Ectodermal cell (in vitro differentiated cells): ENCODE data around the gene UBA1.

ENCODE experiments used
- H3K27ac ChIP-seq: 2 replicates; pipeline ENCODE4 v1.7.0; 2013; ENCODE audit warnings: mild to moderate bottlenecking, low read depth, low read length; ENCODE audit not compliant: insufficient read depth, poor library complexity, severe bottlenecking
- H3K27me3 ChIP-seq: 2 replicates; pipeline ENCODE4 v1.7.0; 2013; ENCODE audit warnings: mild to moderate bottlenecking, low read length; ENCODE audit not compliant: insufficient read depth, control insufficient read depth, poor library complexity, severe bottlenecking
- H3K36me3 ChIP-seq: one replicate; pipeline ENCODE4 v1.7.0; 2013; ENCODE audit warnings: low read length; ENCODE audit not compliant: control insufficient read depth, insufficient read depth
- H3K4me1 ChIP-seq: one replicate; pipeline ENCODE4 v1.7.0; 2013; ENCODE audit warnings: low read length; ENCODE audit not compliant: control insufficient read depth, insufficient read depth
- H3K4me3 ChIP-seq: 2 replicates; pipeline ENCODE4 v1.7.0; 2013; ENCODE audit warnings: low read depth, low read length, control low read depth; ENCODE audit not compliant: insufficient read depth
- H3K9me3 ChIP-seq: 2 replicates; pipeline ENCODE4 v1.7.0; 2013; ENCODE audit warnings: mild to moderate bottlenecking, low read length, moderate library complexity; ENCODE audit not compliant: control insufficient read depth
- WGBS, 2 experiments: methylation state at CpG; one replicate each; pipeline ENCODE4 v1.1.7; 2013; ENCODE audit warnings: missing lambda C conversion rate in 2 of 2; 5-methylcytosine and 5-hydroxymethylcytosine counted together

UBA1 gene

DNA sequence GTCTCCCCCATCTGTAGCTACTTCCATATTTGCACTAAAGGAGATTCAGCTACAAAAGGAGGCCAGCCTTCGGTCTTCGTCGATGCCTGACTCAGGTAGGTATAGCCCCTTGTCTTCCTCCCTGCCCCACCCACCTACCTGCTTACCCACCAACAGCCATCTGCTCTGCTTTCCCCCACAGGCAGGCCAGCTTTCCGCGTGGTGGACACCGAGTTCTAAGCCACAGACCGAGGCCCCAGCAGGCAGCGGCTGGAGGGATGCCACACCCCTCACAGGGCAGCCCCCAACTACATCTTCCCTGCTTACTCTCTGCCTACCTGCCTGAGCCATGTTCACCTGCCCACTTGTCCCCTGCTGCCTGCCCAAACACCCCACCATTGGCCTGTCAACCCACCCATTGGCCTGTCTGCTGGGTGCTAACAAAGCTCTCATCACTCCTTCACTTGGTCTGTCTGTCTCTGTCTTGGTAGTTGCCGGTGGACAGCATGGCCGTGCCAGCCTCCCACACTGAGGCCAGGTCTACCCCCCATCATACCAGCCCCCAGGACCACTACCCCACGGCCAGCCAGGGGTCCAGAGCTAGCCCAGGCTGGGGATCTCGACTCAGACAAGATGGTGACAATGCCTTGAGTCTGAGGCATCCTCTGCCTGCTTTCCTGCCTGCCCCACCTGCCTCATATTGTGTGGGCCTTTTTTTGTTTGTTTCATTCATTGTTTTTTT lies 35.1 kb downstream of the UBA1 start:
- no peaks in the 10 kb centered on the region for H3K9me3 ChIP-seq
- peaks cover 22% of the 10 kb centered on the region for H3K36me3 ChIP-seq
- 91 to 92% methylated on average over 12 of the region's 12 CpGs for WGBS, 2 experiments

DNA sequence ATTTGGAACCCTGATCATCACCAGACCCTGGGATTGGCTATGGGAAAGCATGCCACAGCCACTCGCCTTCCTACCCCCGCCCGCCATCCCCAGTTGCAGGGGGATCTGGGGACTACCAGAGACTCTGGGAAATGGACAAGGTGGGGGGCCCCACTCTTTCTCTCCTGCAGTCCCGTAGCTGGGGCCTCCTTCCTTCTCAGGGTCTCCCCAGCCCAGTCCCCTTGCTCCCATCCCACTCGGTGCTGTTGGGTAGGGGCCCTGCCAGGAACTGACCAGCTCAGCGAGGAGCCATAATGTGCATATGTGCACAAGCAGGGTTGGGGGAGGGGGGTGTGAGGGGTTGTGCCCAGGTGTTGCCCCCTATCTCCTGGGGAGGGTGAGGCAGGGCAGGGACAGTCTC lies 35.8 kb downstream of the UBA1 start:
- Histone ChIP-seq H3K4me3 (no peak overlapping the region), H3K27ac (no peak overlapping the region), H3K27me3 (no peaks in the 10 kb centered on the region), H3K4me1 (peaks cover 5% of the 10 kb centered on the region), H3K9me3 (no peaks in the 10 kb centered on the region), H3K36me3 (peaks cover 17% of the 10 kb centered on the region)
- 95 to 97% methylated on average over 5 to 6 of the region's 6 CpGs for WGBS, 2 experiments

More for the DNA sequence above, 35.1 kb downstream of the UBA1 start:
- Histone ChIP-seq H3K4me3 (no peak overlapping the region), H3K27me3 (no peaks in the 10 kb centered on the region), H3K27ac (no peak overlapping the region), H3K4me1 (peaks cover 5% of the 10 kb centered on the region)

DNA sequence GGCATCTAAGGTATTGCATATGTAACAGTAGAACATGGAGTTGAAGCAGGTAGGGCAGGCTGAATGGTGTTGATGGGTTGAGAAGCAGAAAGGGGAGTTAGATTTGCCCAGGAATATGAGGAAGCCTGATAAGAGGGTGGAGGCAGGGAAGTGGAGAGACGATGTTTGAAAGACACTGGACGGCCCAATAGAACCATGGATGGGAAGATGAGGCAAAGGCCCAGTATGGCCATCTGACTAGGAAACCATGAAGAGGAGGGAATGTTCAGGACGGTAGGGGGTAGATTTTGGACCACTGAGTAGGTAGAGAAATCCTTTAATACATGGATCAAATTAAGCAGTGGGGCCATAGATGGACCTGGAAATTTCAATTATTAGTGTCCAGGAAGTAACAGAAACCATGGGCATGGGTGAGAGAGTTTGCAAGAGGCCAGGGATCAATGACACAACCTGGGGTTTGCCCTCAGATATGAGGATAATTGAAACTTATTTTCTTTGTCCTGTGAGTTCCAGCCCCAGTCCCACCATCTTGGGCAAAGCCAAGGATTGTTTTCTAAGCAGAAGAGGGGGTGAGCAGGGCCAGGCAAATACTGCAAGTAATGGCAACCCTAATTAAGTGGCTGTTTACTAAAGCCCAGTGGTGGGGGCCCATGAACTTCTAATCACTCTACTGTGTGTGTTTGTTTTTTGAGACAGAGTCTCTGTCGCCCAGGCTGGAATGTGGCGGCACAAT lies 36.7 kb downstream of the UBA1 start:
- H3K27me3 ChIP-seq = no peaks in the 10 kb centered on the region
- 85 to 96% methylated on average over 5 of the region's 5 CpGs for WGBS, 2 experiments
- H3K27ac ChIP-seq = no peak overlapping the region
- no peak overlapping the region for H3K4me3 ChIP-seq
- peaks cover 5% of the 10 kb centered on the region for H3K4me1 ChIP-seq
- peaks cover 17% of the 10 kb centered on the region for H3K36me3 ChIP-seq
- H3K9me3 ChIP-seq = no peaks in the 10 kb centered on the region

DNA sequence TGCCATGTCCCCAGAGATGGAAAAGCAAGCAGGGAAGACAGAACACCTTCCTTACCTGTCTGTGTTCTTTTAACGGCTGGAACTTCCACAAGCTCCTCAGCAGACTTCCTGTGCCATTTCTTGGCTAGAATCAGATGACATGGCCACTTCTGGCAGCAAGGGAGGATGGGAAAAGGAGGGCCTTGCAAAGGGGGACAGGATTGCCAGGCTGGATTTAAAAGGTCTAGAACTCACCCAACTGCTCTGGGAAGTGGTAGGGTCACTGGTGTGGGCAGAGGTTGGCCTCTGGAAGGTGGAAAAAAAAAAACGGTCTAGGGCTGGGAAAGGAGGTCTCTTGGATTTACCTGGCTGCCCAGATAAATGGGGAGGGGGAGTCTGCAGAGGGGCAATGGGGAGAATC lies 37.5 kb downstream of the UBA1 start:
- Histone ChIP-seq H3K36me3 (peaks cover 9% of the 10 kb centered on the region), H3K4me3 (no peak overlapping the region), H3K27ac (no peak overlapping the region), H3K4me1 (peaks cover 5% of the 10 kb centered on the region), H3K27me3 (no peaks in the 10 kb centered on the region), H3K9me3 (no peaks in the 10 kb centered on the region)
- 86 to 95% methylated on average over 2 of the region's 2 CpGs for WGBS, 2 experiments

DNA sequence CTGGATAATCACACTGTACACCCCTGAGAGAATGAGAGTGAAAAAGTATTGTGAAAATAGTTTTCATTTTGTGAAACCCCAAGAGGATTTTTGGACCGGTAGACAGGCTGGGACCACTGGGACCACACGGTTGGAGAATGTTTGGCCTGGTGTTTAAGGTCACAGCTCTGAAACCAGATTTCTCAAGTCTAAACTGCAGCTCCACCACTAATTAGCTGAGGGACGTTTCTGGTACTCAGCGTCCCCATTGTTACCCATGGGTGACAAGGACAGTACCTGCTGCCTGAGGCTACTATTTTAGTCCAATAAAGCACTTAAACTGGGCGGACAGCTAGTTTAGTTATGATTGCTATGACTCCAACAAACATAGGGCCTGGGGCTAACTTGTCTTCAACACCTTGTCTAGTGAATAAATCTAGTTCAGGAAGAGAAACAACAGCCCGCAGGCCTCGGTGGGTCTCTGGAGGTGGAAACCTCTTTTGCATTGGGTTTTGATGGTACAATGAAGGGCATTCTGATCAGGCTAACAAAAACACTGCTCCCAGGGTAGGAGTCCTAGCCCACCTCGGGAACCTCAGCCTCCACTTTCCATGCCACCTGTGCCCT lies 38.7 kb downstream of the UBA1 start:
- peaks cover 8% of the 10 kb centered on the region for H3K36me3 ChIP-seq
- H3K4me1 ChIP-seq = peaks cover 5% of the 10 kb centered on the region
- H3K27me3 ChIP-seq = no peaks in the 10 kb centered on the region
- peak overlapping the region; percentile 97 for H3K27ac ChIP-seq
- WGBS, 2 experiments = 76 to 81% methylated on average over 6 to 8 of the region's 8 CpGs
- H3K9me3 ChIP-seq = no peaks in the 10 kb centered on the region
- H3K4me3 ChIP-seq = peak overlapping the region; percentile 66

DNA sequence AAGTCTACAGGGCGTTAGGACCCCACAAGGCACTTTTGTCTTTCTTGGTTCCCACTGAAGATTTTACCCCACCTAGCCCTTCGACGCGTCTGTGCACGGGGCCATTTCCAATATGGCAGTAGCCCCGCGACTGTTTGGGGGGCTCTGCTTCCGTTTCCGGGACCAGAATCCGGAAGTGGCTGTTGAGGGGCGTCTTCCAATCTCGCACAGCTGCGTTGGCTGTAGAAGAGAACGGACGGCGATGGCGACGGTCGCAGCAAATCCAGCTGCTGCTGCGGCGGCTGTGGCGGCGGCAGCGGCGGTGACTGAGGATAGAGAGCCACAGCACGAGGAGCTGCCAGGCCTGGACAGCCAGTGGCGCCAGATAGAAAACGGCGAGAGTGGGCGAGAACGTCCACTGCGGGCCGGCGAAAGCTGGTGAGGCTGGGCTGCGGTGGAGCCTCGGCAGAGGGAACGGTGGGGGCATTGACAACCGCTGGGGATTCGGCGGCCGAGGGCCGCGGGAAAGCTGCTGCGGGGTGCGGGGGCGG lies 39.2 kb downstream of the UBA1 start, which contains the start of gene USP11:
Gene USP11 (plus strand): TSS at position 207 of the 530 bp plus-strand sequence. CDS start 35 bp downstream, at position 242.
- no peaks in the 10 kb centered on the region for H3K27me3 ChIP-seq
- 1% methylated on average over 46 of the region's 46 CpGs for WGBS, 2 experiments
- no peaks in the 10 kb centered on the region for H3K9me3 ChIP-seq
- peak within 1 kb of the TSS; percentile 66 for H3K4me3 ChIP-seq
- H3K36me3 ChIP-seq = peaks cover 8% of the 10 kb centered on the region
- peaks cover 5% of the 10 kb centered on the region for H3K4me1 ChIP-seq
- H3K27ac ChIP-seq = peak within 1 kb of the TSS; percentile 97

DNA sequence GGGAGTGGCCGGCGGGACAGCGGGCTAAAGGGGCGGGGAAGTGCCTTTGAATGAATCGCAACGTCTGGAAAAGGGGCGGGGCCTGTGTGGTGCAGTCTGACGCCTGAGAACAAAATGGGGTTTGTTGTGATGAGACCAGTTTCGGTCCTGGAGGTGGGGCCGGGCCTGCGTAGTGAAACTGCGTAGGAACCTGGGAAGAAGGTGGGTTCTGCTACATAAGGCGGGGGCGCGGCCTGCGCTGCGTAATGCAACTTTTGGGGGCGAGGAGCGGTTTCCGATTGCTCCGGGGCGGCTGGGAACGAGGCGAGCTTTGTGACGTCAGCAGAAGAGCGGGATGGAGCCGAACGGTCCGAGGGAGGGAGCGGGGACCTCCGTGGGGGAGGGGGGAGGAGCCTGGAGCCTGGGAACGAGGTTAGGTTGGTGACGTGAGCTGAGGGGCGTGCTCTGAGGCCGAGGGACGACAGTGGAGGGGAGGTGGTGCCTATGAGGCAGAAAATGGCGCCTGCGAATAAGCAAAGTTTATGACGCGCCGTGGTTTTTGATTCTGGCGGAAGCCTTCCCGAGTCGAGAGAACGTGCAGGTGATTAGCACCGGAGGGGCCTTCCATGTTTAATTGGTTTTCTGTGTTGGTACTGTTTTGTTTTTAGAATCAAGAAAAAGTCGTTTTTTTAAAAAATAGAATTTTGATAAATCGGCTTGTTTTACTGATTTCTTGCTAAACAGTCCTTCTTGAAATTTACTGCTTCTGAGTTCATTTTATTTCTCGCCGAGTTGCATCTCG lies 39.9 kb downstream of the UBA1 start:
- Histone ChIP-seq H3K4me3 (peak overlapping the region; percentile 66), H3K27me3 (no peaks in the 10 kb centered on the region), H3K36me3 (peaks cover 3% of the 10 kb centered on the region), H3K9me3 (no peaks in the 10 kb centered on the region), H3K27ac (peak overlapping the region; percentile 97), H3K4me1 (peaks cover 5% of the 10 kb centered on the region)
- WGBS, 2 experiments = 0% methylated on average over 45 to 46 of the region's 51 CpGs

DNA sequence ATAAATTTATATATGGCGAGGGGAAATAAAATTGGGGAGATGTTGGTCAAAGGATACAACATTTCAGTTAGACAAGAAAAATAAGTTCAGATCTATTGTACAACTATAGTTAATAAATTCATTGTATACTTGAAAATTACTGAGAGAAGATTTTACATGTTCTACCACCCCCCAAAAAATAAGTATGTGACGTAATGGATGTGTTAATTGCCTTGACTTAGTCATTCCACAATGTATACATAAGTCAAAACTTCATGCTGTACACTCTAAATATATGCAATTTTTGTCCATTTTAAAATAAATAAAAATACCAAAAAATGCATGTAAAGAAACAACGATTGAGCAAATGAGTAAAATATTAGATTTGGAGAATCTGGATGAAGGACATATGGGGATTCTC lies 41.0 kb downstream of the UBA1 start:
- Histone ChIP-seq H3K4me3 (peak overlapping the region; percentile 66), H3K4me1 (peaks cover 5% of the 10 kb centered on the region), H3K36me3 (no peaks in the 10 kb centered on the region), H3K27me3 (no peaks in the 10 kb centered on the region), H3K27ac (no peak overlapping the region), H3K9me3 (no peaks in the 10 kb centered on the region)
- WGBS, 2 experiments = no CpG with 5 or more reads among the region's 3 CpGs

DNA sequence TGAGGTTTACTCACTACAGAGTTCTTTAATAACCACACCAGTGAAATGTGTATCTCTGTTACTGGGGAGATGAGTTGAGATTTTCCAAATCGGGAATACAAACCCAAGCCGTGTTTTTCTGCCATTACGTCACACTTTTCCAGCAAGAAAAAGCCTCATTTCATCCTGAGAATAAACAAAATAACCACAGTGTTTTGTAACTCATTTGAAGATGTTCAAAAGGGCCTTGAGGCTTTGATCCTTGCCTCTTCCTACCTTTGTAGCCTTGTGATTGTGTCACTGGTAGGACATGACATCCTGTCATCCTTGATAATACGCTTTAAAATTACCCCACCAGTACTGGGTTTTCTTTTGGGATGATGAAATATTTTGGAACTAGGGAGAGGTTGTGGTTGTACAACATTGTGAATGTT lies 42.1 kb downstream of the UBA1 start:
- Histone ChIP-seq H3K9me3 (no peaks in the 10 kb centered on the region), H3K27ac (no peak overlapping the region), H3K36me3 (peaks cover 3% of the 10 kb centered on the region), H3K4me3 (no peak overlapping the region), H3K27me3 (no peaks in the 10 kb centered on the region), H3K4me1 (peaks cover 5% of the 10 kb centered on the region)
- 98% methylated on average over 4 of the region's 4 CpGs; no CpG with 5 or more reads in 1 of the 2 experiments for WGBS, 2 experiments
